DMS53 (cell line): ENCODE data around the gene IFT80.

ENCODE experiments used
- DNase-seq: peaks from one replicate; lab custom pipeline; 2025; lab: John Stamatoyannopoulos, UW

Gene IFT80

DNA sequence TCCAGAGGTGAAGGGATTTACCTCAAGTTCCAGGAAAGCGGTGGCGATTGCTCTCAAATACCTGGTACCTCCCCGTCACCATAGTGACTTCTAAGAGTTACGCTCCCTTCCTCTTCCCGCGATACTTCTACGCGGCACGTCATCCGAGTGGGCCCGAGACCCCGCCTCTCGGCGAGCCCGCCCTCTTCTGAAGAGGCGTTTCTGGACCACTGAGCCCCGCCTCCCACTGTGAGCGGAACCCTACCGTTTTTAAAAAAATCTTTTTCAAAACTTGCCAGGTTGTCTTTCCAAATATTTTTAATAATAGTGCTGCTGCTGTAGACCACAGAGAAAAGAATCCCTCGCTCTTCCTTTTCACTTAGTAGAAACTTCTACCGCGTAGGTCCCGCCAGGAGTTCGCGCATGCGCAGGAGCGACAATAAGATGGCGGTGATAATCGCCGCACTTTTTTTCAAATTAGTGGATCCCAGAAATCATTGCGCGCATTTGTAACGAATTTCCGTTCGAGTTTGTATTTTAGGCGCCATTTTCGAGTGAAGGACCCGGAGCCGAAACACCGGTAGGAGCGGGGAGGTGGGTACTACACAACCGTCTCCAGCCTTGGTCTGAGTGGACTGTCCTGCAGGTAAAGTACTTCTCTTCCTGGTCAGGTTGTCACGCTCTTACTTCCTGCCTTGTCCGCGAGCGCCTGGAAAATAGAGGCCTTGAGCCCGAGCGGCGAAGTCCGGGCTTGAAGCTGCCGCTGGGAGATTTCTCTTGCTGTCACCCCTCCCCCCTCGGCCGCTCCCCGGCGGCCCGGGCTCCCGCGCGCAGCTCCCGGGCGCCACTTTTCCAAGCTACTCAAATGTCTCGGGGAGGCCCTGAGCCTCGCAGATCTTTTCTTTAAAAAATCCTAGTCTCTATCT is at the start of gene IFT80, which contains the start of gene SMC4:
Gene IFT80, minus strand, starts transcription at position 101 of the 905 bp plus-strand sequence. CDS start 14,625 bp downstream, outside the sequence.
Gene SMC4, plus strand, starts transcription at position 526 of the 905 bp plus-strand sequence. CDS start 1,177 bp downstream, outside the sequence.
- peak; percentile 97 for DNase-seq

- no peak for DNase-seq
These were observed 48.5 kb upstream of the IFT80 start for GRCh38 chr3:160447544-160447943.

DNA sequence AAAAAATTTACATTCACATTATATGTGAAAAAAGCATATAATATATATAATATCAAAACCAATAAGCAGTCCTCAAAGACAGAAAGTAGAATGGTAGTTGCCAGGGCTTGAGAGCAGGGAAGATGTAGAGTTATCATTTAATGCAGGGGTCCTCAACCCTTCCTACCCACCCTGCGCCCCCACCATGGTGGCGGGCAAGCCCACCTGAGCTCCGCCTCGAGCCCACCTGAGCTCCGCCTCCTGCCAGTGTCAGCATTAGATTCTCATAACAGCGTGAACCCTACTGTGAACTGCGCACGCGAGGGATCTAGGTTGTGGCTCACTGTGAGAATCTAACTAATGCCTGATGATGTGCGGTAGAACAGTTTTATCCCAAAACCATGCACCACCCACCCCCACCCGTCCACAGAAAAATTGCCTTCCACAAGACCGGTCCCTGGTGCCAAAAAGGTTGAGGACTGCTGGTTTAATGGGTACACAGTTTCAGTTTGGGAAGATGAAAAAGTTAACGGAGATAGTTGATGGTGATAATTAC is 47.6 kb upstream of the IFT80 start:
- DNase-seq: no peak

- no peak for DNase-seq
These were observed 46.8 kb upstream of the IFT80 start for GRCh38 chr3:160445854-160446253.

DNA sequence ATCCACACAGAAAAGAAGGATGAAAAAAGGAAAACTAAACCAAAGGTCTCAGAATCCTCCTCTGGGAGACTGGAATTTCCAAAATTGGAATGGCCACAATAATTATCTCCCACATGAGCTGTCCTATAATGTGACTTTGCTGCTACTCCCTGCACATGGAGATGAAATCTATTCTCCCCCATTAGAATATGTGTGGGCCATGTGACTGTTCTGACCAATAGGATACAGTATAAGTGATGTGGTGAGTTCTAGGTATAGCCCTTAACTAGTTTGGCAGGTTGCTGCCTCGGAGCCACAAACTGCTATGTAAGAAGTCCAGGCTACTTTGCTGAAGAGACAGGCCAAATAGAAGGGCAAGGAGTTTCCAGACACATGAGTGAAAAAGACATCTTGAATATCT is 45.4 kb upstream of the IFT80 start:
- peak; percentile 22 for DNase-seq

- no peak for DNase-seq
These were observed 41.7 kb upstream of the IFT80 start for GRCh38 chr3:160440687-160441086.

GRCh38 chr3:160437083-160437455 is 38.0 kb upstream of the IFT80 start:
- no peak for DNase-seq

DNA sequence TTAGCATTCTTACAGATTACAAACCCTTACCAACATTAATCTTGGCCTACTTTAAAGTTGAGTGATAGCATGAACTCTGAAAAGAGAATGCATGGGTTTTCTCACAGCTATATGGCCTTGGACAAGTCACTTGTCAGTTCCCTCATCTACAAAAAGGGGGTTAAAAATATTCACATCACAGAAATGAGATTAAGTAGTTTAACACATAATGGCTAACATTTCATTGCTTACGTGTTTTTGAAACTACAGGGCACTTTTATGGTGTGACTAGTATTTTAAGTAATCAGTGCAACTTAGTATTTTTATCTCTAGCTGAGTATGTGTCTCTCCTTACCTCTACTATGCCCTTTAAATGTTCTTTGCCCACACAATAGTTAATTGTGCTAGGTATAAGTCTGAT is 36.7 kb upstream of the IFT80 start:
- no peak for DNase-seq

DNA sequence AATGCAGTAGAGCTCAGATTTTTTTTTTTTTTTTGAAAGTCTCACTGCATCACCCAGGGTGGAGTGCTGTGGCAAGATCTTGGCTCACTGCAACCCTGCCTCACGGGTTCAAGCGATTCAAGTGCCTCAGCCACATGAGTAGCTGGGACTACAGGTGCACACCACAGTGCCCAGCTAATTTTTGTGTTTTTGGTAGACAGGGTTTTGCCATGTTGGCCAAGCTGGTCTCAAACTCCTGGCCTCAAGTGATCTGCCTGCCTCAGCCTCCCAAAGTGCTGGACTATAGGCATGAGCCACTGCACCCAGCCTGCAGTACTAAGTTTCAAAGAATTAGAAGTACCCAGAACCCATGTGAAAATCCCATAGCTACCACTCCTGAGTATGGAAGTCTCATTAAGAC is 36.1 kb upstream of the IFT80 start:
- DNase-seq: no peak

DNA sequence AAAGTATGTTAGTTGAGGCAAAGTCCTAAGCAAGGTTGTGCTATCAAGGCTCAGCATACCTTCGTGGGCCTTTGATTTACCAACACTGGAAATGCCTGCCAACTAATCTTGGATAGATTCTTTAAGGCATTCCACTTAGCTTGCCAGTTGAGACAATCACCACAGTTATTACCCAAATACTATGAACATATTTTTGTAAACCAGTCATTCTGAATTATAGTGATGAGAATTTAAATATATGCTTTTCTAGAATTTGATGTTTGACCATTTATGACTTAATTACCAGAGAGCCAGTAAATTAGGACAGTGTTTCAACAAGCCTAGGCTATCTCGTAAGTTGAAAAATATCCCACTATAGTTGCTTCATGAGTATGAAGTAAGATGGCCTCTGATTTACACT is 35.0 kb upstream of the IFT80 start:
- no peak for DNase-seq

GRCh38 chr3:160427832-160428424 is 28.9 kb upstream of the IFT80 start:
- DNase-seq: no peak

DNA sequence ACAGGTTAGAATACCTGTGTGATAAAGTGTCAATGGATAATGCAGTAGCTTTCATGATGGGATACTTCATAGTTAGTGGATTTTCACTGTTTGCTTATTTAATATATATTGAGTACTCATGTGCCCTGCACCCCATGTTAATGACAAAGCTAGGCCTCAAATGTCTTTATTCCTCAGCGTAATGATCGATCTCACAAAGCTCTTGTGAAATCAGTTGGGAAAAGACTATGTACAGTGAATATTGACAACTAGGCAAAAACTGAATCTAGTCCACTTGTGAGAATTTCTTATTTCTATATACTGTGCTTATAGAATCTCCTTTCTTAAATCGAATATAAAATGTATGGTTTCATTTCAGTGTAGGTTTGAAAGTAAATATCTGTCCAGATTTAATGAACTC is 18.3 kb upstream of the IFT80 start:
- DNase-seq: no peak

DNA sequence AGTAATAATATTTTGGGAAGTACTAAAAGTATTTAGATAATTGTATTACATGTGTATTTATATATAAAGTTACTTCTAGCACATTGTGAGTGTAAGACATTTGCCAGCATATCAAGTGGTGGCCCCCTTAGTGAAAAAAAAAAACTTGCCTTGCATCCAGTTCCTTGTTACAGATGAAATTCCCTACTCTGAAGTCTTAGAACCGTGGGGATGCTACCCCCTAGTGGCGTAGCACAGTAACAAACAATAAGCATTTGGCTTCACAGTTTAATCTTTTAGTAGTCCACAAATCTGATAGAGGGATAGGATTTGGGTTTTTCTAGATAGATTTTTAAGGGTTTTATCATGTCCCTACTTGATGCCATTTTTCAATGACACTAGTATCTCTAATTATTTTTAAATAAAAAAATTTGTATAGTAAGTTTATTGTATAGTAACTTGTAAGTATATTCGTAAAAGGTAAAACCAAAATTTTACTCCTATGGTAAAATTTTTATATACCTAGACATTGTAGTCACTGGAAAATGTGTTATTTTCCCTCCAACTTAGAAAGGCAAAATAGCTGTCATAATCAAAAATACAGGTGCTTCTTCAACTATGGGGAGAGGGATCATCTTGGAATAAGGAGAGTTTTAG is 14.7 kb upstream of the IFT80 start:
- peak; percentile 72 for DNase-seq

- DNase-seq: no peak
These were observed 13.5 kb upstream of the IFT80 start for GRCh38 chr3:160412477-160412876.

- DNase-seq: no peak
These were observed 11.0 kb upstream of the IFT80 start for GRCh38 chr3:160409812-160410610.

GRCh38 chr3:160403796-160404470 is 4.9 kb upstream of the IFT80 start:
- no peak for DNase-seq

DNA sequence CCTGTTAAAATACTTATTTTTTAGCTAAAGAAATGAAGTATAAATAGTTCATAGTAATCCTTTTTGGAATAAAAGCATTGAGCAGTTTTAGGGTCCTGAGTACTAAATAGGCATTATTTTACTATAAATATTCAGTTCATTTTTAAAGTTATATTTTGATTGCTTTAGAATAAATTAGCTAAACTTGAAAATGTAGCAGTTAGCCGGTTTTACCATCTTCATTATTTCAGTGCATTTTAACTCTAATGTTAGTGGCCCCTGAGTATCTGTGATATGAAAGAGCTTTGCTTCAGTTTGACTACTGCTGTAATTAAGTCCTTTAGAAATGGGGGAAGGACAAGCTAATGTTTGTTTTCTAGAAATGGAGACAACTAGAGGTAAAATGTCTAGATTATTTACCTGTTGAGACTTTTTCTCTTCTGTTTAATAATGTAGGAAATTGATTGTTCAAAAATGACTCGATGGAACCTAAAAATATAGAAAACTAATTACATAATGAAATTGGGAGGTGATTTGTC is 4.1 kb upstream of the IFT80 start:
- no peak for DNase-seq

- no peak for DNase-seq
These were observed 3.4 kb upstream of the IFT80 start for GRCh38 chr3:160402221-160403027.

DNA sequence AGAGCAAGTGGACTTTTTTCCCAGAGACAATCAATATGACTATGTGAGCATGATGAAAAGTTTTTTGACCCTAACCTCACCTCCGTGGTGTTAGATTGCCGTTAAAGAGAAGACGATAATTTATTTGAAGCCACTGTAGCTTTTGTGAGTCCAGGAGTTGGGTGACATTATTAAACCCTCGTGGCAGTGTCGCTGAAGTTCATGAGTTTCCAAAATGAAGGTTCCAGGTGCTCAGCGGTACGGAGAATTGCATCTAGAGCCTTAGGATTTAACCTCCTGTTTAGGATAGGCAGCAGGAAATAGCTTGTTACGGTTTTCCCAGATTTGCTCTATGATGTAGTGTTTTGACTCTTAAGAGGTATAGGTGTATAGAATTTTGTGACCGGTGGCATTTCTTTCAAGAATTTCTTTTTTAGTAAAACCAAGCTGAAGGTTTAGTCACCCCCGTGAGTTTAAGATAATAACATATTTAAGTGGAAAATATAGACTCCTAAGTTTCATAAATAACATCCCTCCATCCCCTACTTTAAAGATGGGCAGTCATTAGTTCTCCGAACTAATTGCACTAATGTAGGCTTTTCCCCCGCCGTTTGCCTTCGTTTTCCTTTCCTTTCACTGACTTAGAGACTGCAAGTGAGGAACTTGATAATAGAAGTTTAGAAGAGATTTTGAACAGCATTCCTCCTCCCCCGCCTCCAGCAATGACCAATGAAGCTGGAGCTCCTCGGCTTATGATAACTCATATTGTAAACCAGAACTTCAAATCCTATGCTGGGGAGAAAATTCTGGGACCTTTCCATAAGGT is 2.5 kb upstream of the IFT80 start:
- DNase-seq: peak; percentile 31
